ENCODE results near the gene S100A5. TPM values are rescaled to one million over a fixed set of nuclear protein-coding genes. Genes with fewer than 3 reads are reported as not detected.

The S100A5 gene
- total RNA-seq, 3 donors from 2014 or later: not detected

GRCh38 chr1:153573351-153573750 is 32.6 kb upstream of the S100A5 start:
- Histone ChIP-seq H3K36me3 (ENCODE audit: low read depth) (no peaks in the 10 kb centered on the region), H3K4me3 (no peak overlapping the region), H3K9me3 (peaks cover 2% of the 10 kb centered on the region), H3K4me1 (ENCODE audit: low read depth) (peaks cover 15% of the 10 kb centered on the region)
- ATAC-seq (no peak), DNase-seq (no peak)
- intact Hi-C loops (cut with DNase I, micrococcal nuclease): no loop called here
- TF ChIP-seq CTCF (IDR thresholded peaks at IDR 0.05): no peak

GRCh38 chr1:153572569-153573015 is 31.9 kb upstream of the S100A5 start:
- Histone ChIP-seq H3K36me3 (ENCODE audit: low read depth) (no peaks in the 10 kb centered on the region), H3K4me1 (ENCODE audit: low read depth) (peaks cover 20% of the 10 kb centered on the region), H3K9me3 (peaks cover 2% of the 10 kb centered on the region), H3K4me3 (no peak overlapping the region)
- intact Hi-C loops (cut with DNase I, micrococcal nuclease): no loop called here
- DNase-seq (peak; percentile 83 to 93 (median 91)), ATAC-seq (peak; percentile 85)
- TF ChIP-seq CTCF (IDR thresholded peaks at IDR 0.05): peak; percentile 67

- H3K4me1 ChIP-seq (ENCODE audit: low read depth): peaks cover 22% of the 10 kb centered on the region
- H3K9me3 ChIP-seq: peaks cover 2% of the 10 kb centered on the region
- intact Hi-C loops (cut with DNase I, micrococcal nuclease): no loop called here
- H3K36me3 ChIP-seq (ENCODE audit: low read depth): no peaks in the 10 kb centered on the region
- H3K4me3 ChIP-seq: no peak overlapping the region
- DNase-seq (no peak), ATAC-seq (no peak)
- no peak for TF ChIP-seq CTCF (IDR thresholded peaks at IDR 0.05)
Observed at GRCh38 chr1:153571706-153572105, 31.0 kb upstream of the S100A5 start.

GRCh38 chr1:153570874-153571273 is 30.1 kb upstream of the S100A5 start:
- H3K36me3 ChIP-seq (ENCODE audit: low read depth): no peaks in the 10 kb centered on the region
- intact Hi-C loops (cut with DNase I, micrococcal nuclease): no loop called here
- peaks cover 30% of the 10 kb centered on the region for H3K4me1 ChIP-seq (ENCODE audit: low read depth)
- TF ChIP-seq CTCF (IDR thresholded peaks at IDR 0.05): no peak
- DNase-seq (no peak), ATAC-seq (no peak)
- peaks cover 2% of the 10 kb centered on the region for H3K9me3 ChIP-seq
- H3K4me3 ChIP-seq: no peak overlapping the region

- ATAC-seq: no peak
- Histone ChIP-seq H3K36me3 (ENCODE audit: low read depth) (no peaks in the 10 kb centered on the region), H3K4me3 (no peak overlapping the region), H3K4me1 (ENCODE audit: low read depth) (peaks cover 37% of the 10 kb centered on the region), H3K9me3 (no peaks in the 10 kb centered on the region)
- intact Hi-C loops (cut with DNase I, micrococcal nuclease): loop anchor here (2.0 to 5.0 kb wide), 3 partner anchors 37 to 59 kb away; no protein-coding TSS in a partner anchor
- no peak for TF ChIP-seq CTCF (IDR thresholded peaks at IDR 0.05)
- DNase-seq: no peak
Observed at GRCh38 chr1:153569465-153569864, 28.7 kb upstream of the S100A5 start.

All from mucosa of descending colon (tissue), 3 donors.